HG02678 (cell line): Measurements from ENCODE around the gene RRH.
A peak's percentile ranks its signal among the peaks of the same experiment; 100 is the strongest.
"Not testable (repeated sequence)": the region's sequence is repeated elsewhere in the genome, so short reads cannot be mapped to it uniquely, and the experiment has no call there.

Experiments
- ATAC-seq: cut with Tn5 transposase; IDR thresholded peaks from one replicate; pipeline ENCODE4 v1.9.1; 2021; ENCODE audit warnings: mild to moderate bottlenecking, moderate library complexity; ENCODE audit not compliant: unreplicated experiment

RRH gene

GRCh38 chr4:109827672-109828071, at the start of gene RRH:
Gene RRH (plus strand): TSS chr4:109827972. CDS start chr4:109828028, 56 bp downstream.
- no peak for ATAC-seq

GRCh38 chr4:109782092-109782491, 45.7 kb upstream of the RRH start:
- not testable (repeated sequence) for ATAC-seq

DNA sequence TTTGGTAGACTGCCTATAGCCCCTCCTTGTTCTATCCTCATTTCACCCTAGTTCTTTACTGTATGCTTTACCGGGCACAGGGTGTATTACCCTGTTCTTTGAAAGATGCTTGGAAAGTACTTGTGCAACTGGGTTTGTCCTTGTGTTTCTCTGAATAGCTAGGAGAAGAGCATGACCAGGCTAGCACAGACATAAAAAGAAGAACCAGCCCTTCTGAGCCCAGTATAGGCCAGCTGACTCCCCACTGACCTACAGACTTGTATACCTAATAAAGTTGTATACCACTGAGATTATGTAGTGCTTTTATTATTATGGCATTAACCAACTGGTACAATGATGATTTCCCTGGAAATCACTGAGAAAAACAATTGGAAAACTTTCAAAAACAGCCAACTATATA, 40.9 kb upstream of the RRH start:
- ATAC-seq: no peak

DNA sequence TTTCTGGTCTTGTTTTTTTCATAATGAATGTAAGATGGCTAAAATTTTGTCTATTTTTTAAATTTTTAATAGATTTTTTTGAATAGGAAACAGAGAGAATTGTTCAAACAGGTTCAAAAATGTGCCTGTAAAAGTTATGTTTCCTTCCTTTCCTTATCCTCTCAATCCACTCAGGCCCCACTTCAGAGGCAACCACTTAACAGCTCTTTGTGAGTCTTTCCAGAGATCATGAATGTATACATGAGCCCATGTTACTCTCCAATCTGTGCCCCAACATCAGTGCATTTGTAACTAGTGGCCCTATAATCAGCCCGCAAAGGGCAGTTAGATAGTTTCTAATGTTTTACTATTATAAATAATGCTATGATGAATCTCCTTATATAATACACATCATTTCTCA, 40.0 kb upstream of the RRH start:
- no peak for ATAC-seq

- no peak for ATAC-seq
Measured at GRCh38 chr4:109795059-109795458, 32.7 kb upstream of the RRH start.

DNA sequence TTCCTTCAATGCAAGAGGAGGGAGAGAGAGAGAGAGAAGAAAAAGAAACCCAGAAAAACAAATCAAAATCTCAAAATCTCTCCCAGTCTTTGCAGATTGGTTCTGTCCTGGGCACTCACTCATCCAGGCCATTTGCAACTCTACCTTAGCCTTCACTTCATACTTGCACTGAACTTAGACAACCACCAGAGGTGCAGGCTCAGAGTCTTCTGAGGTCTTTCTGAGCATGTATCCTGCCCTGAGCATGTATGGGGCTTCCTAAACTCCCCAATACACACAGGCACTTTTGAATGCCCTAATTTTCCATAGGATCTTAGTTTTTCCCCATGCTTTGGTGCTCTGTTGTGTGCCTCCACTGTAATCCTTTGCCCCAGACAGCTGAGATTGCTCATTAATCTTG, 28.9 kb upstream of the RRH start:
- no peak for ATAC-seq

- ATAC-seq: no peak
Measured at GRCh38 chr4:109801099-109801789, 26.5 kb upstream of the RRH start.

GRCh38 chr4:109801895-109802319, 25.9 kb upstream of the RRH start, which contains the start of gene CFI:
Gene CFI (minus strand): TSS chr4:109801999. CDS start chr4:109801971, 28 bp downstream.
- ATAC-seq: no peak

DNA sequence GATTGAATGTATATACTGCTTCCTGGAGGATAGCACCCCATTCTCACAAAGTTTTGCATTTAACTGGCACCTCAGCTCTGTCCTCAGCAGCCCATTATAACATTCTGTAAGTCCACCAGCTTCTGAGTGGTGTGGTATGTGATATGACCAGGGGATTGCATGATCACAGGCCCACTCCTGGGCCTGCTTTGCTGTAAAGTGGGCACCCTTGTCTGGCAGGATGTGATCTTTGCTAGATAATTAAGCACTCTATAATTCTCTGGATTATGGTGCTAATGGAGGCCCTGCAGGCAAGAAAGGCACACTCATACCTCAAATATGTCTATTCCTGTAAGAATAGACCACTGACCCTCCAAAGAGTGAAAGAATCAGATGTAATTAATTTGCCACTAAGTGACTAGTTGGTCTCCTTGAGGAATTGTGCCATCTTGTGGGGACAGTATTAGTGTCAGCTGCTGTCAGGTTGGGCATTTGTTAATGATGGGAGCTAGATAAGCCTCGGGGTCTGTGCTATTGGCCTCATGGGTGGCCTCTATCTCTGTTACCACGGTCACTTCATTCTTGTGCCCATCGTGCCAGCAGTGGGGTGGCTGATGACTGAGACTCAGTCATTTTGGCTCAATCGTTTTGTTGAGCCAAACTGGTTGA, 23.7 kb upstream of the RRH start:
- peak; percentile 79 for ATAC-seq

DNA sequence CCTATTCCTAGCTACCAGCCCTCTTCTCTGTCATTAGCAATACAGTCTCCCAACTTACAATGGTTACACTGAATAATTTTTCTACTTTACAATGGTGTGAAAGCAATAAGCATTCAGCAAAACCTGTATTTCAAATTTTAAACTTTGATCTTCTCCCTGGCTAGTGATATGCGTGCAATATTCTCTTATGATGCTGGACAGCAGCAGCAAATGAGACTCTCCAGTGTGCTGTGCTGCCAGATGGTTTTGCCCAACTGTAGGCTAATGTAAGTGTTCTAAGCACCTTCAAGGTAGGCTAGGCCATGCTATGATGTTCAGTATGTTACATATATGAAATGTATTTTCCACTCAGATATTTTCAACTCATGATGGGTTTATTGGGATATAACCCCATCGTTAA, 18.1 kb upstream of the RRH start:
- ATAC-seq: no peak

DNA sequence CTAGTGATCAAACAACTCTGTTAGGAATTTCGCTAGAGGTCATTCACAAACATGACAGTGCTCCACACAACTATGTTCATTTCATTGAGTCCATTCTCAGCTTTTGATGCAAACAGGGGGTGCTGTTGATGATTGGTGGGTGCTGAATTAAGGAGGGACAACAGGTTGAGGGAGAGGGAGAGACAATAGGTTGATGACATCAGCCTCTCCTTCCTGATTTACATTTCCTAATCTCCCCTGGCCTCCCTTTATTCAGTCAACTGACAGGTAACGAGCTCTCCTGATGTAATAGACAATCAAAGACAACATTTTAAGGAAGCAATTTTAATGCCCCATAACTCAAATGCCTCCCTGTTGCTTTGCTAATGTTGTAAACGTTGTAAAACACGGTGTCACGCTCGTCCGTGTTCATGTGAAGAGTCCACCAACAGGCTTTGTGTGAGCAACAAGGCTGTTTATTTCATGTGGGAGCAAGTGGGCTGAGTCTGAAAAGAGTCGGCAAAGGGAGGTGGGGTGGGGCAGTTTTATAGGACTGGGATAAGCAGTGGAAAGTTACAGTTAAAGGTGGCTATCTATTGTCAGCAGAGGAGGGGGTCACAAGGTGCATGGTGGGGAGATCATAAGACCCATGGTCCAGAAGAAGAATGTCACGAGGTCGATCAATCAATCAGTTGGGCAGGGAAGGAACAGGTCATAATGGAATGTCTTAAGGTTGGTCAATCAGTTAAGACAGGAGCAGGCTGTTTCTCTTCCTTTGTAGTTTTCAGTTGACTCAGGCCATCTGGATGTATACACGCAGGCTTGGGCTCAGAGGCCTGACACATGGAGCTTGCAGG, 17.0 kb upstream of the RRH start:
- ATAC-seq: no peak

GRCh38 chr4:109811707-109812106, 16.1 kb upstream of the RRH start:
- no peak for ATAC-seq

- ATAC-seq: peak; percentile 99
Measured at GRCh38 chr4:109815151-109816081, 12.4 kb upstream of the RRH start, which contains the start of gene GAR1. Gene GAR1 (plus strand): TSS chr4:109815762. CDS start chr4:109816165, 403 bp downstream.

- no peak for ATAC-seq
Measured at GRCh38 chr4:109816082-109816442, 11.7 kb upstream of the RRH start.

GRCh38 chr4:109816894-109817293, 10.9 kb upstream of the RRH start:
- ATAC-seq: no peak

DNA sequence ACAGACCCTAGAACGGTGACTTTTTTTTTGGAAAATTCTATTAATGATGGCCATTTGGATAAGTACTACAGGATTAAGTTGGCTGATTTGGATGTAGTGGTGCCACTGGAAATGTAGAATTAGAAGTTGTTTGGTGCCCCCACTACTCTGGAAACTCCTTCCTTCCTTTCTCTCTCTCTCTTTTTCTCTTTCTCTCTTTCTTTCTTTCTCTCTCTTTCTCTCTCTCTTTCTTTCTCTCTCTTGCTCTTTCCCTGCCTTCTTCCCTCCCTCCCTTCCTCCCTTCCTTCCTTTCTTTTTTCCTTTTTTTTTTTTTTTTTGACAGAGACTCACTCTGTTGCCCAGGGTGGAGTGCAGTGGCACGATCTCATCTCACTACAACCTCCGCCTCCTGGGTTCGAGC, 9.5 kb upstream of the RRH start:
- ATAC-seq: no peak

GRCh38 chr4:109820563-109820962, 7.2 kb upstream of the RRH start:
- no peak for ATAC-seq

GRCh38 chr4:109821185-109821584, 6.6 kb upstream of the RRH start:
- no peak for ATAC-seq

GRCh38 chr4:109826719-109827118, 1.1 kb upstream of the RRH start:
- ATAC-seq: peak; percentile 65

DNA sequence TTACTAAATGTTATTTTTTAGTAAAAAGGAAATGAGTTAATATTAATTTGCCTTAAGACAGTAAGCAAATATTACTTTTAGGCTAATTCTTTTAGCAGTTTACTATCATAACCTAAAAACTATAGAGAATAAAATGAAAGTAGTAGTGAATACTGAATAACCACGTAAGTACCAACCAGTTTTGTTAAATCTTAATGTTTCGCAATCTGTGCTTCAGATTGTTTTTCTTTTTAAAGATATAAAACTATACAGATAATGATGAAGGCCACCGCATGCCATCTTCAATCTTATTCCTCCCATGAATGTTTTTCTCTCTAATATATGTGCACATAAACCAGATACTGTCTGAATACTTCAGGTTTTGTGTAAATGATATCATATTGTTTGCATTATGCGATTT, 6.0 kb downstream of the RRH start:
- ATAC-seq: no peak

DNA sequence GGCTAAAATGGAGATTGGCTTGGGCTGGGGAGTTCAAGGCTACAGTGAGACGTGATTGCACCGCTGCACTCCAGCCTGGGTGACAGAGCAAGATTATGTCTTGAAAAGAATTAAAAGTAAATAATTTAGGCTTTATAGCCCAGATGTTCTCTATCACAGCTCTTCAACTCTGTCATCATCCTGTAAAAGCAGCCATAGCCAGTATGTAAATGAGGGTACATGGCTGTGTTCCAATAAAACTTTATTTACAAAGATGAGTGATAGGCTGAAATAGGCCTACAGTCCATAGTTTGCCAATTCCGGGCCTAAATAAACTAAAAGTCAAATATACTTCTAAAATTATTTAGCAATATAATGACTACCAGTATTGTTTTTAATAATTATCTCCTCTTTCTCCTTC, 9.2 kb downstream of the RRH start:
- no peak for ATAC-seq
